Endometrial microvascular endothelial cells (primary cell): Measurements from ENCODE around the gene ISM2. TPM values are rescaled to one million over a fixed set of nuclear protein-coding genes. Genes with fewer than 3 reads are reported as not detected.

Experiments
- in situ Hi-C: cut with HindIII; loops from 2 replicates; pipeline ENCODE4 v1.10.0; 2017; ENCODE audit warnings: low sequenced_read_pairs, low pct_unique_long_range_greater_than_20kb; ENCODE audit errors: inconsistent ontology term
- total RNA-seq: library from RNA; depleted of rRNA; stranded (reverse); fragments of >200 nt; gene quantifications from one replicate; pipeline ENCODE4 v1.2.3, GENCODE V29; 2015; ENCODE audit errors: inconsistent ontology term

The ISM2 gene
- total RNA-seq, 1 donor from 2014 or later, result not detected

- in situ Hi-C loops, result no loop called here
Measured at GRCh38 chr14:77509366-77509765, 10.8 kb upstream of the ISM2 start.

GRCh38 chr14:77508876-77509275 is 10.3 kb upstream of the ISM2 start:
- in situ Hi-C loops, result no loop called here

GRCh38 chr14:77508249-77508648 is 9.6 kb upstream of the ISM2 start:
- in situ Hi-C loops, result no loop called here

GRCh38 chr14:77507762-77508161 is 9.1 kb upstream of the ISM2 start:
- in situ Hi-C loops, result no loop called here

DNA sequence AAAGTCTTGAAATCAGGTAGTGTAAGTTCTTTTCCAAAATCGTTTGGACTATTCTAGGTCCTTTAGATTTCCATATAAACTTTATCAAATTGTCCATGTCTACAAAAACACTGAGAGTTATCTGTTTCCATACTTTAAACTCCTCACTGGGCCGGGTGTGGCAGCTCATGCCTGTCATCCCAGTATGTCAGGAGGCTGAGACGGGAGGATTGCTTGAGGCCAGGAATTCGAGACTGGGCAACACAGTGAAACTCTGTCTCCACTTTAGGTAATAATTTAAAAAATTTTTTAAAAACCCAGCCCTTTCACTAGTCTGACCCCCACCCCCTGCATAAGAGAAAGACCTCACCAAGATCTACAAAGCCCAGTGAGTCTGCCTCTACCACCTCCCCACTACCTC is 6.4 kb upstream of the ISM2 start:
- in situ Hi-C loops, result no loop called here

DNA sequence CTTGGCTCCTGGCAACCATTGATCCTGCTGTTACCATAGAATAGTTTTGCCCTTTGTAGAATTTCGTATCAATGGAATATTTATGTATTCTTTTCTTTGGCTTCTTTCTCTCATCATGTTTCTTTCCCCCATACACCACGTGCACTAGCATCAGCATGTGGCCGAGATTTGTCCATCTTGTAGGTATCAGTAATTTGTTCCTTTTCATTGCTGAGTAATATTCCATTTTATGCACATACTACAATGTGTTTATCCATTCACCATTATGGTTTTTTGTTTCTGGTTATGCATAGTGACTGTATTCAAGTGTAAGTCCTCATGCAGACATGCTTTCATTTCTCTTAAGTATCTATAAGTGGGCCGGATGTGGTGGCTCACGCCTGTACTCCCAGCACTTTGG is 4.5 kb upstream of the ISM2 start:
- in situ Hi-C loops, result no loop called here

- in situ Hi-C loops, result no loop called here
Measured at GRCh38 chr14:77502109-77502782, 3.6 kb upstream of the ISM2 start.

- in situ Hi-C loops, result no loop called here
Measured at GRCh38 chr14:77498984-77499527, 440 bp upstream of the ISM2 start.

GRCh38 chr14:77495334-77495733 is 3.3 kb downstream of the ISM2 start:
- in situ Hi-C loops, result no loop called here

GRCh38 chr14:77491056-77491455 is 7.6 kb downstream of the ISM2 start:
- in situ Hi-C loops, result no loop called here

DNA sequence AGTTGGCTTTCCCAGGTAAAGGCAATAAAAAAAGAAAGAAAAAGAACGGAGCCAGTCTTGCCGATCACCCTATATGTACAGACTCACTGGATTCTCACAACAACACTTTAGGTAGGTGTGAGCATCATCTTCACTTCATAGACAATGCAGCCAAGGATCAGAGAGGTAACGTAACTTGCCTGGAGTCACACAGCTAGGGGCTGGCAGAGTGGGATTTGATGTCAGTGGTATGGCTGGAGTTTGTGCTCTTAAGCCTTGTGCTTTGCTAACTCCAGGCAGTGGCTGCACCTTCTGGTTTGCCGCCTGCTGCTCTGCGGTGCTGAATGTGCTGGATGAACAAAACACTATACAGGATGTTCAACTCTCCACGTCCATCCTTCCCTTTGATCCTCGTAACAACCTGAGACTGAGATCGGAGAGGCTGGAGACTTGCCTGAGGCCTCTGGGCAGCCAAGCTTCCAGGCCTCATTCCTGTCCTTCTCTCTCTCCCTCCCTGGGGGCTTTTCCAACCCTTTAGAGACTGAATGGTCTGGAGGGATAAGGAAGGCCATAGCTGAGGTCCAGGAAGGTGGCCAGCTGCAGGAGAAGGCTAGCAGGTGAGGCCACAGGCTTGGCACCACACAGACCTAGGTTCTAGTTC is 8.1 kb downstream of the ISM2 start:
- in situ Hi-C loops, result no loop called here

DNA sequence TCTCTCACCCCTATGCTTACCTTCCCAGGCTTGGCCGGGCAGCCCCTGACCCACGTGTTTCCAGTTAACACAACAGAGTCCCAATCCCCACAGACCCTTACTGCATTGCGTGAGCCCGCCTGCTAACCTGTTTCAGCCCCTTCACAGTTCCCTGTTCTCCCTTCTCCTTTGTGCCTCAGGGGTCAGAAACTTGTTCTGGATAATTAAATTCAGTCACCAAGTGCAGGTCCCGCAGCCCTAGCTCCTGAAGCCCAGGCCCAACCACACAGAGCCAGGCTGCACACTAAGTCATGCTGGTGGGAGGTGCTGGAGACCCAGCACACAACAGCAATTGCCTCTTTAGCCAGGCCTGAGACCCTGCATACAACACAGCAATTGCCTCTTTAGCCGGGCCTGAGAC is 9.6 kb downstream of the ISM2 start:
- in situ Hi-C loops, result no loop called here

GRCh38 chr14:77488558-77488957 is 10.1 kb downstream of the ISM2 start:
- in situ Hi-C loops, result no loop called here

GRCh38 chr14:77485901-77486678 is 12.5 kb downstream of the ISM2 start:
- in situ Hi-C loops, result no loop called here

DNA sequence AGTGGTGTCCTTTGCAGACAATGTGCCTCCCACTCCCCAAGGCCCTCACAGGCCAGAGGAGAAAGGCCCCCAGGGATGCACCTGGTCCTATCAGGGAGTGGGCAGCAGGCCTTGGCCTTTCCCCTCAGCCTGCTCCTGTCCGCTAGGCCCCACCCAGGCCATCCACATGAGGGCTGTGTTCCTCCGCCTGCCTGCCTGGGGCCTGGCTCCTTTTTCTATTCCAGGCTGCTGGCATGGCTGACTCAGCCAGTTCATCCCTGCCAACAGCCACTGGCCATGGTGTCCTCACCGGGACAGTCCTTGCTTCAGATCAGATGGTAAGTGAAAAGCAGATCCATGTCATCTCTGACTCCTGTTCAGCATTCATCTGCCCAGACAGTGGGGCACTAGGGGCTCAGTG is 13.4 kb downstream of the ISM2 start:
- in situ Hi-C loops, result no loop called here

DNA sequence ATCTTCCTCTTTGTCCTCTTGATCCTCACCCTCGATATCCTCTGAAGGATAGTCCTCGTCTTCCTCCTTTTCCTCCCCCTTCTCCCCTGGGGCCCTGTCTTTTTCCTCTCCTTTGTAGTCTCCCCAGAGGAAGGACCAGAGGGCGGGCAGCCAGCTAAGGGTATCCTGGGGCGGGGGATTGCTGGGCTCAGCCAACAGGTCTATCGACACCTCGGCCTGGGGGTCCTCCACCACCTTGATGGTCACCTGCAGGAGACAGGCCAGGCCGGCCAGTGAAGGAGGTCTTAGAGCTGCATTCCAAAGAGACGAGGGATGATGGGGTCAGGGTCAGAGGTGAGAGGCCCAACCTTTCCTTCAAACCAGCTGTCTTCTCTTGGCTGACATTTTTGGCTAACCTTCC is 16.2 kb downstream of the ISM2 start:
- in situ Hi-C loops, result no loop called here

DNA sequence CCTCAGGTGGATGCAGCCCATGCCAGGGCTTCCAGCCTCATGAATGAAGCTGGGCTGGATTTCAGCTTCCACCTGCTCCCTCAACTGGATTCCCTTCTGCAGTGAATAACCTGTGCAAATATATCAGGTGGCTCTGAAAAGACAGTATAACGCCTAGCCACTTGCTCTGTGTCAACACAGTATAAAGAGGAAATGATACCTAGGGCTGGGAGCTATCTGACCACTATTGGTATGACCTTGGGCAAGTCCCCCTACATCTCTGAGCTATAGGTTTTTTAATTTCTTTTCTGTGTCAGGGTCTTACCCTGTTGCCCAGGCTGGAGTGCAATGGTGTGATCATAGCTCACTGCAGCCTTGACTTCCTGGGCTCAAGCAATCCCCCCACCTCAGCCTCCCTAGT is 19.8 kb downstream of the ISM2 start:
- in situ Hi-C loops, result no loop called here

GRCh38 chr14:77478029-77478428 is 20.6 kb downstream of the ISM2 start:
- in situ Hi-C loops, result no loop called here

DNA sequence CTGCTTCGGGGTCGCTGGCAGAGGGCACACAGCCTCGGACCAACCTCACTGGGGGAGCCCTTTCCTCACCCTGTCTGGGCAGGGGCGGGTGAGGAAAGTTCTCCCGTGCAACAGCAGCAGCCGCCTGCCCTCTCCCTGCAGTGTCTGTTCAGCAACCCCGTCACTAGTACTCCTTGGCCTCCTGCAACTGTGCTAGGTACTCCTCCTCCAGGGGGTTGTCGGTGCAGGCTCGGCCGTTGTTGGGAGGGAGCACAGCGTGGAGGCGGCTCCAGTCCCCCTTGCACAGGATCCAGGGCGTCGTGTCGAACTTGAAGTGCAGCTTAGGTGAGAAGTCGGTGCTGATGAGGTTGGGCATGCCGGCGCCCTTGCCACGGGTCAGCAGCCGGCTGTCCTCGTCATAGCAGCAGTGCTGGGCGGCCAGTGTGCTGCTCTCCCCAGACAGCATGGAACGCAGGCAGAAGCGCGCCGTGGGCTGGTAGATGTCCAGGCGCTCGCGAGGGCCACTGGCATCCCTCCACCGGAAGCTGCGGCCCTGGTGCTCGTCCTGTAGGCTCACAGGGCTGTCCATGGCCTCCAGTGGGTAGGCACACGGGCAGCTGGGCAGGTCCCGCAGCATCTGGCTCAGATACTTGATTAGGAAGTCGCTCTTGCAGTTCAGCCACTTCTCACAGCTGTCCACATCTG is 23.0 kb downstream of the ISM2 start:
- in situ Hi-C loops, result no loop called here
